HG03025 (cell line): ENCODE data around the gene INHBE.
"Not testable (repeated sequence)": the region's sequence is repeated elsewhere in the genome, so short reads cannot be mapped to it uniquely, and the experiment has no call there.

ENCODE experiments used
- ATAC-seq: cut with Tn5 transposase; IDR thresholded peaks from one replicate; pipeline ENCODE4 v1.9.1; 2021; ENCODE audit warnings: mild to moderate bottlenecking, moderate library complexity; ENCODE audit not compliant: unreplicated experiment, low FRiP score

The INHBE gene

GRCh38 chr12:57439762-57440266 is 15.3 kb upstream of the INHBE start:
- no peak for ATAC-seq

GRCh38 chr12:57441393-57441792 is 13.7 kb upstream of the INHBE start:
- not testable (repeated sequence) for ATAC-seq

GRCh38 chr12:57441846-57442427 is 13.2 kb upstream of the INHBE start:
- no peak for ATAC-seq

GRCh38 chr12:57444337-57444736 is 10.8 kb upstream of the INHBE start:
- ATAC-seq: not testable (repeated sequence)

- ATAC-seq: no peak
These were observed 10.4 kb upstream of the INHBE start for GRCh38 chr12:57444744-57445143.

DNA sequence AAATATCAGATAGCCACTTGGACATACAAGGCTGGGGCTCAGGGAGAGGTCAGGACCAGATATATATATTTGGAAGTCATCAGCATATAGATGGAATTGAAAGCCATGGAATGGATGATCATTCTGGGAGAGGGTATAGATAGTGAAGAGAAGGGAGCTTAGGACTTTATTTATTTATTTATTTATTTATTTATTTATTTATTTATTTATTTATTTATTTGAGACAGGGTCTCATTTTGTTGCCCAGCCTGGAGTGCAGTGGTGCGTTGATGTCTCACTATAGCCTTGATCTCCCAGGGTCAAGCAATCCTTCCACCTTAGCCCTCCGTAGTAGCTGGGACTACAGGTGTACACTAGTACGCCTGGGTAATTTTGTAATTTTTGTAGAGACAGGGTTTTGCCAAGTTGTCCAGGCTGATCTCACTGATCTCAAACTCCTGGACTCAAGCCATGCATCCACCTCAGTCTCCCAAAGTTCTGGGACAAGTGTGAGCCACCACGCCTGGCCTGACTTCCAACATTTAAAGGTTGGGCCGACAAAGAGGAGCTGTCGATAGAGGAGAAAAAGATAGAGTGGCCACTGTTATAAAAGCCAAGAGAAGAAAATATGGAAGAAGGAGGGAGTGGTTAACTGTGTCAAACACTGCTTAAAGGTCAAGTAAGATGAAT is 8.7 kb upstream of the INHBE start:
- no peak for ATAC-seq

GRCh38 chr12:57448669-57449068 is 6.4 kb upstream of the INHBE start:
- no peak for ATAC-seq

DNA sequence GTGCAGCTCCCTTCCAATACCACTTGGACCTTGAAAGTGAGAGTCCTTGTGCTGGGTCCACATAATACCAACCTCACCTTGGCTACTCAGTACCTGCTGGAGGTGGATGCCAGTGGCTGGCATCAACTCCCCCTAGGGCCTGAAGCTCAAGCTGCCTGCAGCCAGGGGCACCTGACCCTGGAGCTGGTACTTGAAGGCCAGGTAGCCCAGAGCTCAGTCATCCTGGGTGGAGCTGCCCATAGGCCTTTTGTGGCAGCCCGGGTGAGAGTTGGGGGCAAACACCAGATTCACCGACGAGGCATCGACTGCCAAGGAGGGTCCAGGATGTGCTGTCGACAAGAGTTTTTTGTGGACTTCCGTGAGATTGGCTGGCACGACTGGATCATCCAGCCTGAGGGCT is 5.7 kb upstream of the INHBE start:
- ATAC-seq: no peak

- ATAC-seq: no peak
These were observed 5.0 kb upstream of the INHBE start for GRCh38 chr12:57450057-57450456.

DNA sequence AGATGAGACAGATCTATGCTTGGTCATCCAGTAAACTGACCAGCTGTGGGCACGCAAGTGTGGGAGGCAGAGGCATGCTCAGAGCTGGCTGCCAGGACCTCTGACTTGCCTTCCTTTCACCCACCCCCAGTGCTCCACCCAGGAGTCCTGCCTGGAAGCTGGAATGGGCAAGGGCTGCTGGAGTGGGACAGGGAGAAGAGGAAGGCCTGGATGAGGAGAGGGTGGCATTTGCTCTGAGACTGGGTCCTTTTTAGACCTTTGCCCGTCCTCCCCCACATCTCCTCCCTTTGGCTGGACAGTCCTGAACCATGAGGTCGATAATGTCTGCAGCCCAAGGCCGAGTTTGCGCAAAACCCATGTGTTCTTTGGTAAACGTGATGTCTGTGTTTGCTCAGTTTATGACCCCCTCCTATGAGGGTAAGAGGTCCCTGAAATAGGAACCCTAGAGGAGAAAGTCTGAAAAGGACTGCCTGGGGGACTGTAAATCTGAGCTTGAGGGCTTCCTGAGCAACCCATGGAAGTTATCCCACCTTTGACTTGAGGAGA is 3.8 kb upstream of the INHBE start:
- ATAC-seq: no peak

- ATAC-seq: no peak
These were observed 2.7 kb upstream of the INHBE start for GRCh38 chr12:57452181-57452936.

DNA sequence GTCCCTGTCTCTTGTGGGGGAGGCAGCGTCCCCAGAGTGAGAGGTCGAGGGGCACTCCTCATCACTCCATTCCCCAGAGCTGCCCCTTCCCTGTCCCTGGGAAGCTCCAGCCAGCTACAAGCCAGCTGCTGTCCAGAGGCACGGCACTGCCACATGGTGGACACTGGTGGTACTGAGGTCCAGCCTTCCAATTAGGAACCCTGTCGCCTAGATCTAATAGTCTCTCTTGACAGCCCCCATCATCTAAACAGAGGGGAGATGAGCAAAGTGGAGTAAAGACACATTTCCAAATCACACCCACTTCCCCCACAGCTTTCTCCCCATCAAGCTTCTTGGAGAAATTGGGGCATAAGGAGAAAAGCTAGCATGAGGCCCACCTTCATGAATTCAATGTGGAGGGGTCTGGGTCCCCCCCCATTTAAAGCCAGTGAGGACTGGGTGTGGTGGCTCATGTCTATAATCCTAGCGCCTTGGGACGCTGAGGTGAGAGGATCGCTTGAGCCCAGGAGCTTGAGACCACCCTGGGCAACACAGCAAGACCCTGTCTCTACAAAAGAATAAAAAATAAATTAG is 2.1 kb upstream of the INHBE start:
- ATAC-seq: no peak

GRCh38 chr12:57454213-57454565 is 918 bp upstream of the INHBE start:
- no peak for ATAC-seq

DNA sequence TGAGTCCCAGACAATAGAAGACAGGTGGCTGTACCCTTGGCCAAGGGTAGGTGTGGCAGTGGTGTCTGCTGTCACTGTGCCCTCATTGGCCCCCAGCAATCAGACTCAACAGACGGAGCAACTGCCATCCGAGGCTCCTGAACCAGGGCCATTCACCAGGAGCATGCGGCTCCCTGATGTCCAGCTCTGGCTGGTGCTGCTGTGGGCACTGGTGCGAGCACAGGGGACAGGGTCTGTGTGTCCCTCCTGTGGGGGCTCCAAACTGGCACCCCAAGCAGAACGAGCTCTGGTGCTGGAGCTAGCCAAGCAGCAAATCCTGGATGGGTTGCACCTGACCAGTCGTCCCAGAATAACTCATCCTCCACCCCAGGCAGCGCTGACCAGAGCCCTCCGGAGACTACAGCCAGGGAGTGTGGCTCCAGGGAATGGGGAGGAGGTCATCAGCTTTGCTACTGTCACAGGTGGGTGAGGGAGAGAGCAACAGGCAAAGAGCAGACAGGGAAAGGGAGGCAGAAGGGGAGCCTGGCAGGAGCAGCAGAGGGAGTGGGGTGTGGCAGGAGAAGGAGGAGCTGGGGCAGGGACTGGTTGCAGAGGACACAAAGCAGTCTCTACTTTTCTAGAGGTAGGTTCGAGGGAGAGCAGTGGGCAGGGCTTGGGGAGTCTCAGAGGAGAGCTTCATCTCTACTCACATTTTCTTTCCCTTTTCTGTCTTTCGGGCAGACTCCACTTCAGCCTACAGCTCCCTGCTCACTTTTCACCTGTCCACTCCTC is 452 bp downstream of the INHBE start:
- no peak for ATAC-seq

DNA sequence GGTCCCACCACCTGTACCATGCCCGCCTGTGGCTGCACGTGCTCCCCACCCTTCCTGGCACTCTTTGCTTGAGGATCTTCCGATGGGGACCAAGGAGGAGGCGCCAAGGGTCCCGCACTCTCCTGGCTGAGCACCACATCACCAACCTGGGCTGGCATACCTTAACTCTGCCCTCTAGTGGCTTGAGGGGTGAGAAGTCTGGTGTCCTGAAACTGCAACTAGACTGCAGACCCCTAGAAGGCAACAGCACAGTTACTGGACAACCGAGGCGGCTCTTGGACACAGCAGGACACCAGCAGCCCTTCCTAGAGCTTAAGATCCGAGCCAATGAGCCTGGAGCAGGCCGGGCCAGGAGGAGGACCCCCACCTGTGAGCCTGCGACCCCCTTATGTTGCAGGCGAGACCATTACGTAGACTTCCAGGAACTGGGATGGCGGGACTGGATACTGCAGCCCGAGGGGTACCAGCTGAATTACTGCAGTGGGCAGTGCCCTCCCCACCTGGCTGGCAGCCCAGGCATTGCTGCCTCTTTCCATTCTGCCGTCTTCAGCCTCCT is 1.1 kb downstream of the INHBE start:
- ATAC-seq: no peak

- no peak for ATAC-seq
These were observed 1.8 kb downstream of the INHBE start for GRCh38 chr12:57456737-57457490.

DNA sequence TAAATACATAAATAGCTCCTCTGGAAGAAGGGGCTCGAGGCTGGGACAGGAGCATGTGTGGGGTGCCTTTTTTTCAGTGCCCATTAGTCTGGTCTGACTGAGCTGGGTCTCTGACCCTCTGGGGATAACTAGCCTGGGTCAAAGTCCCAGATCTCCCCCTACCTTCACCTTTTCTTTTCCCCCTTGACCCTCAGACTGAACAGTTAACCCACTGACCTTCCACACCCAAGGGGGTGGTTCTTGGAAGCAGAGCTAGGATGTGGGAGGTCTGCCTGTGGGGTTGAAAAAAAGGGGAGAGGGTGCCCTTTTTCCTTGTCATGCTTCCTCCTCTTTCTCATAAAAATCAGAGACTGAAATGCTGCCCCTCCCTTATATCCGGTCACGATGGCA is 3.6 kb downstream of the INHBE start:
- ATAC-seq: no peak

DNA sequence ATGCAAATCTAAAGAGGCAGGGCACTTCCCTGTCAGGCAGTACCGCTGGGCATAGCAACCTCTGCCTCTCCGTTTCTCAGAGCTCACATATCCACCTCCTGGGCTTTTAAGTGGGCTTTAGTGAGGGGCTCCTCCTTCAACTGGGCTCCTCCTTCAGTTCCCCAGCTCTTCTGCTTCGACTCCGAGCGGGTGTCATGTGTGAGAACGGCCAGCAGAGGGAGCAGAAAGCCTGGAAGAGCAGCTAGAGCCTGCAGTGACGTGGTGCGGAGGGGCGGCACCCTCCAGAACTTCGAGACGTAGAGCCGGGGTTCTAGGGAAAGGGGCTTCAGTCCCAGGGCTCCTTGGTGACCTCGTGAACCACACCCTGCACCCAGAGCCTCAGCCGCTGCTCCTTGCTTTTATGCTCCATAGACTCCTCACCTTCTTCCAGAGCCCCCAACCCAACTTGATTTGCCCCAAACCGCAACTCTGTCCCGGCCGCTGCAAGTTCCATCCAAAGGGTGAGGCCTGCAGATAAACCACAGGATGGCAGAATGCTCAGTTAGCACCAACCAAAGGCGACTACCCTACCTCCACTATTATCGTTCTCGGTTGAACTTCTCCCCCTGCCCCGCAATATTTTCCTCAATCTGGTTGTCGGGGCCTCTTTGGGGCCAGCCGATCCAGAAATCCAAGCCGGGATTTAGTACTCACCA is 4.1 kb downstream of the INHBE start:
- peak; percentile 48 for ATAC-seq
